Dedifferentiated amniotic fluid mesenchymal stem cell (primary cell): Measurements from ENCODE around the gene PRKAA2.
"Not testable (repeated sequence)": the region's sequence is repeated elsewhere in the genome, so short reads cannot be mapped to it uniquely, and the experiment has no call there.

Experiments used
- DNase-seq: peaks from one replicate; pipeline ENCODE4 v3.0.0-alpha.2; 2016; ENCODE audit errors: extremely low spot score

The PRKAA2 gene

GRCh38 chr1:56644919-56645676 lies at the start of gene PRKAA2:
Gene PRKAA2 (plus strand): TSS chr1:56645314. CDS start chr1:56645388, 74 bp downstream.
- peak; percentile 18 for DNase-seq

GRCh38 chr1:56595397-56596191 lies 49.5 kb upstream of the PRKAA2 start:
- DNase-seq: not testable (repeated sequence)

GRCh38 chr1:56610097-56610496 lies 35.0 kb upstream of the PRKAA2 start:
- DNase-seq: not testable (repeated sequence)

GRCh38 chr1:56610770-56611169 lies 34.3 kb upstream of the PRKAA2 start:
- not testable (repeated sequence) for DNase-seq

- no peak for DNase-seq
Measured at GRCh38 chr1:56617141-56617540, 28.0 kb upstream of the PRKAA2 start.

- DNase-seq: no peak
Measured at GRCh38 chr1:56625819-56626440, 19.2 kb upstream of the PRKAA2 start.

- DNase-seq: no peak
Measured at GRCh38 chr1:56626546-56626945, 18.6 kb upstream of the PRKAA2 start.

- DNase-seq: no peak
Measured at GRCh38 chr1:56627019-56627635, 18.0 kb upstream of the PRKAA2 start.

GRCh38 chr1:56627636-56628039 lies 17.5 kb upstream of the PRKAA2 start:
- DNase-seq: no peak

GRCh38 chr1:56630786-56631185 lies 14.3 kb upstream of the PRKAA2 start:
- no peak for DNase-seq

- DNase-seq: no peak
Measured at GRCh38 chr1:56631901-56632300, 13.2 kb upstream of the PRKAA2 start.

- DNase-seq: no peak
Measured at GRCh38 chr1:56634981-56635380, 10.1 kb upstream of the PRKAA2 start.

- DNase-seq: no peak
Measured at GRCh38 chr1:56638248-56638647, 6.9 kb upstream of the PRKAA2 start.

GRCh38 chr1:56639211-56639610 lies 5.9 kb upstream of the PRKAA2 start:
- DNase-seq: no peak

- no peak for DNase-seq
Measured at GRCh38 chr1:56643661-56644060, 1.5 kb upstream of the PRKAA2 start.

- DNase-seq: no peak
Measured at GRCh38 chr1:56644064-56644918, 823 bp upstream of the PRKAA2 start.

GRCh38 chr1:56645677-56646305 lies 677 bp downstream of the PRKAA2 start:
- no peak for DNase-seq

GRCh38 chr1:56646611-56647010 lies 1.5 kb downstream of the PRKAA2 start:
- no peak for DNase-seq

GRCh38 chr1:56647106-56647505 lies 2.0 kb downstream of the PRKAA2 start:
- DNase-seq: no peak

GRCh38 chr1:56648546-56648945 lies 3.4 kb downstream of the PRKAA2 start:
- no peak for DNase-seq
